Renal cortical epithelial cell (primary cell): ENCODE measurements around the gene NHEJ1. TPM values are rescaled to one million over a fixed set of nuclear protein-coding genes. Genes with fewer than 3 reads are reported as not detected.

Experiments
- DNase-seq: peaks from one replicate; pipeline ENCODE4 v3.0.0-alpha.2; 2011; ENCODE audit warnings: low read depth
- total RNA-seq: library from RNA; depleted of rRNA; stranded (reverse); fragments of >200 nt; gene quantifications from 2 replicates; pipeline ENCODE4 v1.2.3, GENCODE V29; 2014

Gene NHEJ1
- total RNA-seq, 1 donor from 2014 or later: 24.6 TPM

DNA sequence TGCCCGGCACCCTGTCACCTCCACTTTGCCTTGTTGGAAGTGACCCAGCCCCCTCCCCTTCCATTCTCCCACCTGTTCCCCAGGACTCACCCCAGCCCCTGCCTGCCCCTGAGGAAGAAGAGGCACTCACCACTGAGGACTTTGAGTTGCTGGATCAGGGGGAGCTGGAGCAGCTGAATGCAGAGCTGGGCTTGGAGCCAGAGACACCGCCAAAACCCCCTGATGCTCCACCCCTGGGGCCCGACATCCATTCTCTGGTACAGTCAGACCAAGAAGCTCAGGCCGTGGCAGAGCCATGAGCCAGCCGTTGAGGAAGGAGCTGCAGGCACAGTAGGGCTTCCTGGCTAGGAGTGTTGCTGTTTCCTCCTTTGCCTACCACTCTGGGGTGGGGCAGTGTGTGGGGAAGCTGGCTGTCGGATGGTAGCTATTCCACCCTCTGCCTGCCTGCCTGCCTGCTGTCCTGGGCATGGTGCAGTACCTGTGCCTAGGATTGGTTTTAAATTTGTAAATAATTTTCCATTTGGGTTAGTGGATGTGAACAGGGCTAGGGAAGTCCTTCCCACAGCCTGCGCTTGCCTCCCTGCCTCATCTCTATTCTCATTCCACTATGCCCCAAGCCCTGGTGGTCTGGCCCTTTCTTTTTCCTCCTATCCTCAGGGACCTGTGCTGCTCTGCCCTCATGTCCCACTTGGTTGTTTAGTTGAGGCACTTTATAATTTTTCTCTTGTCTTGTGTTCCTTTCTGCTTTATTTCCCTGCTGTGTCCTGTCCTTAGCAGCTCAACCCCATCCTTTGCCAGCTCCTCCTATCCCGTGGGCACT, 21.9 kb upstream of the NHEJ1 start:
- DNase-seq: no peak

GRCh38 chr2:219181531-219181930, 20.9 kb upstream of the NHEJ1 start:
- no peak for DNase-seq

- DNase-seq: no peak
Observed at GRCh38 chr2:219180961-219181360, 20.3 kb upstream of the NHEJ1 start.

DNA sequence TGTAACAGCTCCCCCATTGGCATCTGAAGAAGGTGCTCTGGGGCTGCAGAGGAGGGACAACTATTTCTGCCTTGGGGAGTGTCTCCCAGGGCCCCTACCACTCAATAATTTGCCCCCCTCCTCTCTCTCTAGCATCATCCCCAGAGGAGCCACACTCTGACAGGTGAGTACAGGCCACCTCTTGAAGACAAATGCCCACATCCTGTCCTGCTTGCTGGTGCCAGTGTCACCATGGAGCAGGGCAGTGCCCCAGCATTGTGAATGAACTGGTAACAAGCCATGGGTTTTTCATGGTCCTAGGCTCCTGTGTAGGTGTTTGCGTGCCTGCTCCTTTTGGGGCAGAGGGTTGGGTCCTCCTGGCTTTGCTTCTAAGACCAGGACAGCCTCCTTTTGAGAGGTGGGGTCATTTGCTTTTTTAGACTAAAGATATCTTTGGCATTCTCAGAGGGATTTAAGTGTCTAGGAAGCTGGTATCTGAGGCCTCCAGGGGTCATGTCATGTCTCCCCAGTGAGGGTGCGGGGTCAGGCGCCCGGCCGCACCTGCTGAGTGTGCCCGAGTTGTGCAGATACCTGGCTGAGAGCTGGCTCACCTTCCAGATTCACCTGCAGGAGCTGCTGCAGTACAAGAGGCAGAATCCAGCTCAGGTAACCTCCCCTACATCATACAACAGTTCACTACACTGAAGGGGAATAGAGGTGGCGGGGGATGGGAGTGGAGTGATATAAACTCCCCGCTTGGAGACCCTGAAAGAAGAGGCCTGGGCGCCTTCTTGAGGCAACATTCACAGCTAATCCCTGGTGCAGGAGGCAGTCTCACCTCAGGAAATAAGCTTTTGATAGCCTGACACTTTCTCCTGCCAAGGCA, 19.2 kb upstream of the NHEJ1 start:
- DNase-seq: no peak

- DNase-seq: no peak
Observed at GRCh38 chr2:219178377-219179175, 18.0 kb upstream of the NHEJ1 start.

DNA sequence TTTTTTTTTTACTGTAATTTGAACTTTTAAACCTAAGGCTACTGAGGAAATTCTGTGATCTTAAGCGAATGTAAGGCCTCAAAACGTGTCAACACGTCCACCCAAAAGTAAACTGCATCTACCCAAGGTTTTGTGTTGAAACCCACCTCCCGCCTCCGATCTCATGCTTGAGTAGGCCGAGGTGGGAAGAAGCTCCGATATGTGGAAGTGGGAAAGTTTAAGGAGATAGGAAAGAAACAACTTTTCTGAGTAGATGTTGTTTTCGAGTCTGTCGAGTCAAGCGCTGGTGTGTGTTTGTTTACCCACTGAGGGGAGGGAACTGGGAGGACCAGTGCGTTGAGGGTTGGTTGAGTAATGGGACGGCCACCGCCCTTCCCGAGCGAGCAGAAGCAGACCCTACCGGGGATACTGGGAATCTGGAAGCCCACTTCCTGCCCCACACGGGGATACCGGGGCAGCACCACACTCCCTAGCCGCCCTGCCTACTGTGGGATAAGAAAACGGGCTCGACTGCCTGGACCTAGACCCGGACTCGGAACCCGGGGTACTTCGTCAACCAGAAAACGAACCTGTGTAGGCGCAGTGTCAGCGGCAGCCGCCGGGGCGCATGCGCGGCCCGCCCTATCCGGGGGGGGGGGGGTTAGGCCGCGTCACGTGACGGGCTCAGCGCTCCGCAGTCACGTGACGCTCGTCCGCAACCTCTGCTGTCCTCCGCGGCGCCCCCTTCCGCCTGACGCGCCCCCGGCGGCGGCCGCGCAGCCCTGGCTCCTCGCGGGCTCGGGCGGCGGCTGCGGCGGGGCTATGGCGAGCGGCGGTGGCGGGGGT, 17.1 kb upstream of the NHEJ1 start, which contains the start of gene RETREG2:
RETREG2 (plus strand) TSS at position 724 of the 825 bp plus-strand sequence; CDS start at position 802, 78 bp downstream.
- DNase-seq: peak; percentile 84

DNA sequence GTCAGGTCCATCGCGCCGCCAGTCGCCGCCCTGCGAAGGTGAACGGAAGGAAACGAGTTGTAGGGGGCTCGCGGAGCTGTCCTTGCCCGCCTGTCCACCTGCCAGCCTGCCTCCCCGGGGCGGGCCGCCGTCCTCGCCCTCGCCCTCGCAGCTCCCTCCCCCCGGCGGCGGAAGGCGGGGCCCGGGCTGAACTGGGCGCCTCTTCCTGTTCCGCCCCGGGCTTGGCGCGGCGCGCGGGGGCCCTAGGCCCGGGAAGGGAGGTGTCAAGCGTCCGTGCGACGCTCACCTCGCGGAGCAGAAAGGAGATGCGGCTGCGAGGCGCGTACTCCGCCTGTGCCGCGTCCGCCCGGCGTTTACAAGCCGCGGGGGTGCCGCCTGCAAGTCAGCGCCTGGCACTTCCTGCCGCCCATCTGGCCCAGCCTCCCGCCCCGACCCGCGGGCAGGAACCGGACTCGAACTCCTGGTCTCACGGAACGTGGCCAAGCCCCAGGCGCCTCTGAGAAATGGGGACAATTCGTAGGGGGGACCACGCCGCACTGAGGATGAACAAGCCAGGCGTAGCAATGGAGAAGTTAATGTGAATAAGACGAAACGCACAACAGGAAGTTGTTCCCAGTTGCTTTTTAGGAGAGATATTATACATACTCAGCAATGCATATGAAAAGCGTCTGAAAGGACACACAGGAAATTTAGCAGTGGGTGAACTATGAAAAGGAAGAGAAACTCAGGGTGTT, 16.4 kb upstream of the NHEJ1 start, which contains the start of gene CNPPD1:
CNPPD1 (minus strand) TSS at position 108 of the 734 bp plus-strand sequence; CDS start at position 11, 97 bp downstream.
- DNase-seq: peak; percentile 39

- DNase-seq: peak; percentile 29
Observed at GRCh38 chr2:219175928-219176817, 15.6 kb upstream of the NHEJ1 start.

- no peak for DNase-seq
Observed at GRCh38 chr2:219175486-219175885, 14.9 kb upstream of the NHEJ1 start.

DNA sequence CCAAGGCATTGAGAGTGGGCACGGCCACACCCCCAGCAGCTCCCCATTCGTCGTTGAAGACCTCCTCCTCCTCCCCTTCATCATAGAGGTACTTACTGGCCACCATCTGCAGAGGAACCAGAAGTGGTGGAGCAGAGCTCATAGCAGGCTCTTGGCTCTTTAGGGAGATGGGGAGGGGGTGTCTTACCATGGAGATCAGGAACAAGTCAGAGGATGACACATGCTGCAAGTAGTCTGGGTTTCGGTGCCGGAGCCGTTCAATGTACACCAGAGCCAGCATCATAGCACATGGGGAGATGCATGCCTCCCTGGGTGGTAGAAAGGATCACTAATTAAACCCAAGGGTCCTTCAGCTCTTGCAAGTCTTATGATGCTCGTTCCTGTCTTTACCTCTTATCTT, 14.2 kb upstream of the NHEJ1 start:
- peak; percentile 53 for DNase-seq

GRCh38 chr2:219174146-219174545, 13.5 kb upstream of the NHEJ1 start:
- peak; percentile 65 for DNase-seq

- no peak for DNase-seq
Observed at GRCh38 chr2:219173176-219173575, 12.6 kb upstream of the NHEJ1 start.

DNA sequence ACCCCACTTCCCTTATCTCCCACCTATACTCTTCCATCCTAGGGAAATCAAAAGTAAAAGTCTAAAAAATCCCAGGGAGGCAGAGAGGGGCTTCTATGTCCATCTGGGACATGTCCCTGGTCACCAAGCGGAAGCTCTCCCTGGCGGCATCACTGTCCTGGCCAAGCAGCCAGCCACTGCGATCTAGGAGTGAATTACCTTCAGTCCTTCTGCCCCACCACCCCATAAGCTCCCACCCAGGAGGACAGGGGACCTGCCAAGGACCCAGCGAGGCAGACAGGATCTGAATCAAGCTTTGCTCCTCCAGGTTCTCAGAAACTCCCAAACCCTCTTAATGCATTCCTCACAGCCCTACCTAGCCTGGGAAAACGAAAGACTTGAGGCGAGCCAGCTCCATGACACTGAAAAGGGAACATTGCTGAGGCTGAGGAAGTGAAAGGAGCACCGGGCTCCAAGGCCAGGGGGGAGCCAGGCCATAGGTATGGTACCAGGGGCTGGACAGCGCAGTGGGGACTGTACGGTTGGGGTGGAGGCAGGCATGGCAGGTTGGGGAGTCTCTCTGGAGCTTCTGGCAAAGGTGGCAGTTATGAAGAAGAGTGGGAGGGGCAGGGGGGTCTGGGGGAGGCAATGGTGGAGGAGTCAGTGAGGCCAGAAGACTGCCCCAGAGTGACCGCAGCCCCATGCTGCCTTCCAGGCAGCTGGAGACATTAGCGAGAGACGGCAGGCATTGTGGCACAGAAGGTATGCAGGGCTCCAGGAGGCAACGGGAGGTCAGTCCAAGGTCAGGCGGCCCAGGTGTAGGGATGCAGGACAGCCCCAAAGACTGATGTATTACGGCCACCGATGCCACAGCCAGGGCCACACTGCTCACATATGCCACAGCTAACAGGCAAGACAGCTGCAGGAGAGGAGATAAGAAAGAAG, 11.9 kb upstream of the NHEJ1 start:
- DNase-seq: no peak

GRCh38 chr2:219171231-219171651, 10.6 kb upstream of the NHEJ1 start:
- peak; percentile 92 for DNase-seq

GRCh38 chr2:219169930-219170654, 9.5 kb upstream of the NHEJ1 start, which contains the start of gene SLC23A3:
TSS of gene SLC23A3 (minus strand) at chr2:219170029. CDS start at chr2:219169984, 45 bp downstream.
- DNase-seq: no peak

- no peak for DNase-seq
Observed at GRCh38 chr2:219168932-219169331, 8.3 kb upstream of the NHEJ1 start.

GRCh38 chr2:219168526-219168925, 7.9 kb upstream of the NHEJ1 start:
- no peak for DNase-seq
